Activated CD4-positive, alpha-beta T cell treated with anti-CD3 and anti-CD28 coated beads for 1 hour (primary cell): ENCODE measurements around the gene ERC2.
"Not testable (repeated sequence)": the region's sequence is repeated elsewhere in the genome, so short reads cannot be mapped to it uniquely, and the experiment has no call there.

Source experiments
- DNase-seq: peaks from one replicate; pipeline ENCODE4 v3.0.0-alpha.2; 2020

The ERC2 gene

DNA sequence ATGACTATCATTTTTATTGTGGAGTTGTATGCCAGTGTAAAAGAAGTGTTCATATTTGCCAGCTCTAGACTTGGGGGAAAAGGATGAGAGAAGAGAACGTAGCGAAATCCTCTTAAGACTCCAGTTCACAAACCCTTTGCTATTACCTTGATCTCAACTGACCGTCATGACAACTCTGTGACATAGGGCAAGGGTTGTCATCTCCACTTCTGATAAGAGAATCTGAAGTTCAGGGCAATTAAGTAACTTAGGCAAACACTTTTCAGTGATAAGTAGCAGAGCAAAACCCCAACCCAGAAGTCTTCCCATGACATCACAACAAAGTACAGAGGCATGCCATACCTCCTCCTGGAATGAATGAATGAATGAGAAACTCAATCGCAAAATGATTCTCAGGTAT lies 940.9 kb downstream of the ERC2 start:
- no peak for DNase-seq

DNA sequence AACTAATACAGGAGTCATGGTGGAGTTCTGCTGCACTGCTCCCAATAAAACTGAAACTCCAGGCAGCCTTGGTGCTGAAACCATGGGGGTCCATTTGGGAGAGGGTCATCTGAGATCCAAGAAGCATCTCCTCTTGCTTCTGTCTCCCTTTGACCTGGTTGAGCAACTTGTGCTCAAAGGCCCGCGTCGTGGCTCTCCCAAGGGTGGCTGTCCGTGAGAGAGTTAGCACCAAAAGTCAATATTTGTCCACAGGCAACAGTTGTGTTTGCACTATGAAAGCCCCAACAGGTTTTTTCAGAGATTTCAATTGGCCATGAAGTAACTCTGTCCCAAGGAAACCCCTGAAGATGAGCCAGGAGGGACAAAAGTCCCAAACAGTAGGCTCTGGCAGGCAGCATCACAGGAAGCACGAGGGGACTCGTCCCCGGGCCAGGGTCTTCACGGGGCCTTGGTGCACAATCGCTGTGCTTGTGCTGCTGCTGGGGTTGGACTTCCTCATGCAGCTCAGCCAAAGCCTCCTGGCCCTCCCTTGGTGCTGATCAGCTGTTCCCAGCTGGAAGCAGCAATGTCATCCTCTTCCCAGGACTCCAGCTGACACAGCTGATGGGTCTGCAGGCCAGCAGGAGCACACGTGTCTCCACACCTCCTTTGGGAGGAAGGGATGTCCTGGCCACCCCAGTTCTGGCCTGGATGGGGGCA lies 941.8 kb downstream of the ERC2 start:
- DNase-seq = no peak

DNA sequence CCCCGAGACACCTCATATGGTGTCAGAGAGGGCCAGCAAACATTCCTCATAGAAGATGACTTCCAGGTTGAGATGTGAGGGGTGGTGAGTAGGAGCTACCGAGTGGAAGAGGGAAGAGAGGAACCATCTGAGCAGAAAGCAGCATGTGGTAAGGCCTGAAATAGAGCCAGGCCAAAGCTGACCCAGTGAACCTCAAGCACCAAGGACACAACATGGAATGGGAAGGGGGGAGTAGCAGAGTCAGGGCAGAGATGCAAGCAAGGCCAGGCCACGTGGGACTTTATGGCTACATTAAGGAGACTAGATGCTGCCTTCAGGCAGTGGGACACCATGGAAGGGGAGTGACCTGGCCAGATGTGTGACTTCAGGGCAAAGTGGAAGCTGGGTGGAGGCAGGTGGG lies 942.8 kb downstream of the ERC2 start:
- DNase-seq = no peak

DNA sequence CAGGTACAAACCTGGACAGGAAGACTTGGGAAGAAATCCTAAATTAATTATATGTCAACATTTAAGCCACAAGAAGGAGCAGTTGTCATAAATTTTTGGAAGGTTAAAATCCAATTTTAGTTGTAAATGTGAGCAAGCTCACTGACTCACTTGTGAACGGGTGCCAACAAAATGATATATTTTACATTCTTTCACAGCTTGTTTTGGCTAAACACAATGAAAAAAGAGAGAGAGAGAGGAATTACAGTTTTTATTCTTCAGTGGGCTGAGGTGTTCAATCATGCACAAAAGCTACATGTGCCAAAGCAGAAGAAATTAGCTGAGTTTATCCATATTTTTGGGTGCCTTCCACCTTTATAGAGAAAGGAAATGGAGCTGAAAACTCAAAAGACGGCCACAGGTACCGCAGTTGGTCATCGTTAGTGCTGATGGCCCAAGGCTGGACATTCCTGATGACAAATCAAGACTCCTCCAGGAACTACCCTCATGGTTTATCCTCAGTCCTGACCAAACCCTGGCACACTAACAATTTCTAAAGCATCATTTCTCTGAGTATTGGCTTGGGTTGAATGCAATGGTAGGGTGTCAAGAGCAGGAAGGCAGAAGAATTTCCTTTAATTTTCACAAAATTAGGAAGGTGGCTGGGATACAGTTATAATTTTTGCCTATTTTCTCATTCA lies 943.6 kb downstream of the ERC2 start:
- DNase-seq = no peak

- DNase-seq = no peak
Observed at GRCh38 chr3:55523471-55523870, 944.8 kb downstream of the ERC2 start.

- DNase-seq = no peak
Observed at GRCh38 chr3:55521738-55522421, 946.4 kb downstream of the ERC2 start.

- DNase-seq = no peak
Observed at GRCh38 chr3:55521064-55521737, 947.1 kb downstream of the ERC2 start.

- DNase-seq = no peak
Observed at GRCh38 chr3:55519019-55519418, 949.2 kb downstream of the ERC2 start.

DNA sequence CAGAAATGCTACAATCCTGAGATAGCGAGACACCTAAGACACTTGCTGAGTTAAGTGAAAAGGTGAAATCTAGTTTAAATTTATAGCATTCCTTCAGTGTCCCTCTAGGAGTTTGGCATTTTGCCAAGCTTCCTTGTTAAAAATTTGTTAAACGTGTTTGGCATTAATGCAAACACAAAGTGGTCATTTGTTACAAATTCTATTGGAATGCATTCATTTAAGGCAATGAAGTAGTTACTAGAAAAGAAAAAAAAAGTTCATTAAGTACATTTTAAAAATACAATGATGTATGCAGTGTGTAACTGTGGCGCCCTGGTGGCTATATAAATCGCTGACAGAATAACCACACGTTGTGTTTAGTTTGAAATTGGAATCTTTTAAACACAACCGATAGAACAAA lies 949.8 kb downstream of the ERC2 start:
- no peak for DNase-seq

DNA sequence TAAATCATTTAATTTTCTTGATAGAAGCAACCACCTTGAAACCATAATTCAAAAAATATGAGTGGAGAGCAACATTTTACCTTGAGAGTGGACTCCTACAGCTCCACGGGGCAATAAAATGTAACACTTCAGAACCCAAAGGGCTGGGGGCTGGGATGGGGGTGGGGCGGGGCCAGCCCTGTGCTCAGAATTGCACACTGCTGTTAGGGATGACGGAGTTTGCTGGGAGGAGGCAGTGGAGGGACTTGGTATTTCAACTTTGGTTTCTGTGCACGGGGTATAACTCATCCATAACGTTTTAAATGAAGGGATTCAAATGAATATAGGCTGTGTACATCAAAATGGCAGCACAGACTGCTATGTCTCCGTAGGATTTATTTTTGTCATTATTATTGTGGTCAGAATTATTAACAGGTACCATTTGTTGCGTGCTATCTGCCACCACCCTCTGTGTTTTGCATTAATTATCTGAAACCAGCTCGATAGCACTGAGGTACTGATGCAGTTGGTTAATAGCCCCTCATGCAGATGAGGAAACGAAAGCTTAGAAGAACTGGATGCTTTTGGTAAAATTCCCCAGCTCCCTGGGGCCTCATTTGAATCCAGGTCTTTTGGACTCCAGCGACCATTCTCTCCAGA lies 951.8 kb downstream of the ERC2 start:
- DNase-seq = no peak

- DNase-seq = no peak
Observed at GRCh38 chr3:55515550-55516246, 952.6 kb downstream of the ERC2 start.

DNA sequence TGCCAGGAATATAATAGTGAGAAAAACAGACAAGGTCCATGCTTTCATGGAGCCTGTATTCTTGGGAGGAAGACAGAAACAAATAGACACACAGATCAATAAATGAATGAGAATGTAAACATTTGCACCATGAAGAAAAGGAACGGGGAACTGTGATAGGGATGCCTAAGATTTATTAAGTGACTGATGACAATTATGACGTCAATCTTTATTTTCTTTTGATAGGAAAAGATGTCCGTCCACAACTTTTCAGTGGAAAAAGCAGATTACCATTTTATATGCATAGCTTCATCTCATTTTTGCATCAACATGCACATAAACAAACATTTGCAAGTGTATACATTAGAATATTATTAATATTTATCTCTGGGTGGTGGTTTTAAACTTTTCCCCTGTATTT lies 953.3 kb downstream of the ERC2 start:
- no peak for DNase-seq

GRCh38 chr3:55512571-55513343 lies 955.5 kb downstream of the ERC2 start:
- no peak for DNase-seq

GRCh38 chr3:55511895-55512570 lies 956.2 kb downstream of the ERC2 start:
- no peak for DNase-seq

DNA sequence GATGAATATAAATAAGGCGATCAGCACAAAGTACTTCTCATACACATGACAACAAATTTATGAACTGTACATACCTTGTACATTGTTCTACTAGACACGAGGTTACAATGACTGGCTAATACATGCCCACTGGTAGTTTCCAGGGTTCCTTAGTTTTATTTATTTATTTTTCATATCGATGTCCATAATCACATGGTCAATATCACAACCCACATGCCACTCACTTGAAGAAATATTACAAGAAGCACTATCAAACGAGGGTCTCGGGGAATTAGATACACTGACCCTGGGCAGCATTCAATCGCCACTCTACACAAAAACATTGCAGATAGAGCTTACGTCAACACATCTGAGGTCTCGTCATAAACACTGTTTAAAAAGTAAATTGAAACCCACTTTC lies 959.9 kb downstream of the ERC2 start:
- no peak for DNase-seq

GRCh38 chr3:55507808-55508207 lies 960.5 kb downstream of the ERC2 start:
- DNase-seq = no peak

- no peak for DNase-seq
Observed at GRCh38 chr3:55505776-55506175, 962.5 kb downstream of the ERC2 start.

GRCh38 chr3:55505102-55505501 lies 963.2 kb downstream of the ERC2 start:
- DNase-seq = not testable (repeated sequence)

DNA sequence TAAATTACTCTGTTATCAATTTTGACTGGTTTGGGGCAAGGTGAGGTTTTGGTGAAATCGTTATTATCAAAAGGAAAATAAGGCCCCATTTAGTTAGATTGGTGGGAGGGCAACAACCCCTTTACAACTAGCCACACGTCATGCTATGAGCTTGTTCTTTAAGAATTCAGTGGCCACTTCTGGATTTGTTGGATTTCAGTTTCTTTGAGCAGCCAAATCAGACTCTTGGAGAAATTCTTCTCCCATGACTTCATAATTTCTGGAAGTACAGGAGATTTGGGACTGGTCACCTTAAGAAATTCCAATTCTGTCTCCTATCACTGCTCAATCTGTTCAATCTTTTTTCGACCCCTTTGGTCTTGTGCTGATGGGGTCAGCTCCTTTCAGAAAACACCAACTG lies 966.4 kb downstream of the ERC2 start:
- DNase-seq = no peak

DNA sequence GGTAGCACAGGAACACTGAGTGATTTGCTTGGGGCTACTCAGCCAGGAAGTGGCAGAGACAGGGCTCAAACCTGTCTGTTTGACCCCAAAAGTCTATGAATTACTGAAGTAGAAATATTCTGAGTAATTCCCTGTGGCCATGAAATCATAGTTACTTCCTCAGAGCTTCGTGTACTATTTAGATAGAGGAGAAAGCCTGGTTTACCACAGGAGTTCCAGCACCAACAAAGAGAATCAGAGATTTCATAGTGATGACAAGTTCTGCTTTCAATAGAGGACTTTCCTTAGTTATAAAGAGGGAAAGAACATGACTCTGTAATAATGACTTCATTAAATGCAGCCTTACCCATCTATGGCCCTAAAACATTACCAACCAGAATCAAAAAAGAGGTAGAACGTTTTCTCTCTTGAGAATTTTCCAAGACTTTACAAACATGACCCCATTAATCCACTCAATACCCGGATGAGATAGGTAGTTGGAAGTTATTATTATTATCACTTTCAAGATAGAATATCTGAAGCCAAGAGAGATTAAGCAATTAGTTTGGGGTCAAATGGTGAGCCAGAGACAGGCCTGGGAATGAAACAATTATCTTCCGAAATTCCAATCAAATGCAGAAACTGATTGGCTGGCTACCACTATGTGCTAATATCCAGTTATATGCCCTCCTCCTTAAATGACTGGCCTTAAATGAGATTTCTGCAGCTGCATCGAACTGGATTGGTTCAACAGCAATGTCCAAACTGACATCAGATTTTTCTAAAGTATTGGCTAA lies 967.5 kb downstream of the ERC2 start:
- DNase-seq = no peak
